H1 (cell line): ENCODE data around the gene RAB24. TPM values are rescaled to one million over a fixed set of nuclear protein-coding genes. Genes with fewer than 3 reads are reported as not detected.

Experiments used
- polyA plus RNA-seq, 7 experiments: library from polyadenylated mRNA; depleted of rRNA in 3 of 7; stranded (reverse) in 5 of 7; unstranded in 2 of 7; fragments of >200 nt in 5 of 7; fragments of 200-250 nt in 2 of 7; gene quantifications; 1 replicate in 5 of 7; 2 replicates in 1 of 7; 4 replicates in 1 of 7; pipeline versions ENCODE4 v1.2.1 to v1.2.3, GENCODE V29; 2011 to 2013; ENCODE audit warnings: missing spikeins in 2 of 7, mixed read lengths in 2 of 7
- total RNA-seq: library from RNA; stranded (reverse); fragmentation: NEBNext Ultra II Directional; extraction: Animal tissue kit (Norgen Biotek cat#: 25700); gene quantifications from 2 replicates; pipeline ENCODE4 v1.2.1, GENCODE V29; 2021

The RAB24 gene
- total and polyA plus RNA-seq, 2 of the 8 experiments (the other 6 are each of a cell fraction or from before 2014, with no cell fraction given), result 18.8 to 33.8 TPM

Other genes starting within 250 kb of the RAB24 start
- gene FGFR4, start 216.8 kb downstream of the RAB24 start, total RNA-seq, result 74.3 and 88.4 TPM in 2 replicates
- gene FGFR4, start 216.8 kb downstream of the RAB24 start, polyA plus RNA-seq (2011; rRNA removed), result 61.4 and 90.7 TPM in 2 replicates
- gene NSD1, start 169.9 kb downstream of the RAB24 start, total RNA-seq, result 165 and 168 TPM in 2 replicates
- gene NSD1, start 169.9 kb downstream of the RAB24 start, polyA plus RNA-seq (2011; rRNA removed), result 21.1 and 22.8 TPM in 2 replicates
- gene PRELID1, start 80 bp upstream of the RAB24 start, total RNA-seq, result 272 and 279 TPM in 2 replicates
- 428 and 479 TPM in 2 replicates for gene PRELID1, start 80 bp upstream of the RAB24 start, polyA plus RNA-seq (2011; rRNA removed)
- gene MXD3, start 8.2 kb upstream of the RAB24 start, total RNA-seq, result 7.7 and 10.3 TPM in 2 replicates
- gene MXD3, start 8.2 kb upstream of the RAB24 start, polyA plus RNA-seq (2011; rRNA removed), result 6.5 and 10.3 TPM in 2 replicates
- gene LMAN2, start 47.9 kb upstream of the RAB24 start, total RNA-seq, result 116 and 119 TPM in 2 replicates
- gene LMAN2, start 47.9 kb upstream of the RAB24 start, polyA plus RNA-seq (2011; rRNA removed), result 225 and 357 TPM in 2 replicates
- 20.6 and 24.4 TPM in 2 replicates for gene RGS14, start 54.2 kb upstream of the RAB24 start, total RNA-seq
- gene RGS14, start 54.2 kb upstream of the RAB24 start, polyA plus RNA-seq (2011; rRNA removed), result 46.1 and 66.5 TPM in 2 replicates
- gene SLC34A1, start 80.7 kb upstream of the RAB24 start, total RNA-seq, result not detected in 2 replicates
- gene SLC34A1, start 80.7 kb upstream of the RAB24 start, polyA plus RNA-seq (2011; rRNA removed), result not detected in 2 replicates
- gene PFN3, start 96.9 kb upstream of the RAB24 start, total RNA-seq, result not detected in 2 replicates
- not detected in 2 replicates for gene PFN3, start 96.9 kb upstream of the RAB24 start, polyA plus RNA-seq (2011; rRNA removed)
- gene F12, start 105.8 kb upstream of the RAB24 start, total RNA-seq, result 5.4 and 6.5 TPM in 2 replicates
- 7.8 and 12.0 TPM in 2 replicates for gene F12, start 105.8 kb upstream of the RAB24 start, polyA plus RNA-seq (2011; rRNA removed)
- gene GRK6, start 123.0 kb upstream of the RAB24 start, total RNA-seq, result 52.0 and 57.8 TPM in 2 replicates
- 31.8 and 50.8 TPM in 2 replicates for gene GRK6, start 123.0 kb upstream of the RAB24 start, polyA plus RNA-seq (2011; rRNA removed)
- 8.0 and 8.6 TPM in 2 replicates for gene PRR7, start 143.1 kb upstream of the RAB24 start, total RNA-seq
- gene PRR7, start 143.1 kb upstream of the RAB24 start, polyA plus RNA-seq (2011; rRNA removed), result 11.8 and 23.1 TPM in 2 replicates
- gene DBN1, start 169.9 kb upstream of the RAB24 start, total RNA-seq, result 325 and 333 TPM in 2 replicates
- 168 and 250 TPM in 2 replicates for gene DBN1, start 169.9 kb upstream of the RAB24 start, polyA plus RNA-seq (2011; rRNA removed)
- gene PDLIM7, start 193.9 kb upstream of the RAB24 start, total RNA-seq, result 86.7 and 94.2 TPM in 2 replicates
- gene PDLIM7, start 193.9 kb upstream of the RAB24 start, polyA plus RNA-seq (2011; rRNA removed), result 67.3 and 118 TPM in 2 replicates
- 6.4 and 8.6 TPM in 2 replicates for gene DOK3, start 206.1 kb upstream of the RAB24 start, total RNA-seq
- 4.2 and 6.3 TPM in 2 replicates for gene DOK3, start 206.1 kb upstream of the RAB24 start, polyA plus RNA-seq (2011; rRNA removed)
- gene DDX41, start 213.2 kb upstream of the RAB24 start, total RNA-seq, result 101 and 102 TPM in 2 replicates
- gene DDX41, start 213.2 kb upstream of the RAB24 start, polyA plus RNA-seq (2011; rRNA removed), result 135 and 187 TPM in 2 replicates